Endothelial cell of umbilical vein (primary cell): ENCODE data around the gene ARRDC2.

Experiments used
- EZH2 ChIP-seq: IDR thresholded peaks from 2 replicates; pipeline ENCODE4 v1.6.1; 2012; ENCODE audit warnings: borderline replicate concordance, low read depth, mild to moderate bottlenecking, moderate library complexity, low read length, inconsistent platforms; ENCODE audit not compliant: severe bottlenecking
- FOS ChIP-seq: IDR thresholded peaks from 2 replicates; pipeline ENCODE4 v1.6.1; 2011; ENCODE audit warnings: mild to moderate bottlenecking, low read length, moderate library complexity, borderline replicate concordance; ENCODE audit not compliant: insufficient read depth
- GATA2 ChIP-seq: IDR thresholded peaks from 2 replicates; pipeline ENCODE4 v1.7.0; 2011; ENCODE audit warnings: low read depth, mild to moderate bottlenecking, moderate library complexity, mixed read lengths, low read length; ENCODE audit not compliant: insufficient read length, insufficient read depth
- JUN ChIP-seq: IDR thresholded peaks from 2 replicates; pipeline ENCODE4 v1.6.1; 2011; ENCODE audit warnings: borderline replicate concordance, low read depth; ENCODE audit not compliant: insufficient read length, insufficient read depth
- MYC ChIP-seq: IDR thresholded peaks from one replicate; pipeline ENCODE4 v1.6.1; 2011; ENCODE audit warnings: mild to moderate bottlenecking, low read depth, low read length
- POLR2A ChIP-seq: IDR thresholded peaks from 2 replicates; pipeline ENCODE4 v1.6.1; 2012; ENCODE audit warnings: low read depth, mild to moderate bottlenecking, control low read depth, low read length
- POLR2AphosphoS5 ChIP-seq: IDR thresholded peaks from 2 replicates; pipeline ENCODE4 v1.6.1; 2012; ENCODE audit warnings: low read depth, mild to moderate bottlenecking, control low read depth, low read length, moderate library complexity; ENCODE audit not compliant: insufficient read depth
- TF ChIP-seq, protein P1 (sequence below), 2 donors: IDR thresholded peaks; 1 replicate in 1 of 2; 2 replicates in 1 of 2; pipeline ENCODE4 v1.5.1; 2011; ENCODE audit warnings: low read length in 2 of 2, mild to moderate bottlenecking in 2 of 2, moderate library complexity in 2 of 2, control low read depth in 1 of 2, inconsistent platforms in 1 of 2, low read depth in 1 of 2; ENCODE audit not compliant: insufficient read depth in 1 of 2; ENCODE audit errors: extremely low read depth in 1 of 2
- TF ChIP-seq, protein P2 (sequence below): IDR thresholded peaks from 2 replicates; pipeline ENCODE4 v1.6.1; 2011; ENCODE audit not compliant: insufficient read depth, insufficient read length

DNA sequence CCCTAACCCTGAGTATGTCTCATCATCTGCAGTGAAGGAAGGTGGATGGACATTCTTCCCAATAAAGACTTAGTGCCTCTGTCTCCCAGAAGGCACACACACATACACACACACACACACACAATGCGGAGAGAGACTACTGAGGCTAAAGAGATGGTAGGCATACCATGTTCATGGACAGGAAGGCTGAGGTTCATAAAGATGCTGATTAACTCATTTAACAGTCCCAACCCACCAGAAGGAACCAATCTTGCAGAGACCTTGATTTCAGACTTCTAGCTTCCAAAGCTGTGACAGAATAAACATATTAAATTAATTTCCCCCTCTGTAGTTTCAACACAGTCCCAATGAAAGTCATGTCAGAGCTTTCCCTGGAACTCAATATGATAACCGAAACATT is 33.1 kb downstream of the ARRDC2 start:
- TF ChIP-seq, protein P1, sequence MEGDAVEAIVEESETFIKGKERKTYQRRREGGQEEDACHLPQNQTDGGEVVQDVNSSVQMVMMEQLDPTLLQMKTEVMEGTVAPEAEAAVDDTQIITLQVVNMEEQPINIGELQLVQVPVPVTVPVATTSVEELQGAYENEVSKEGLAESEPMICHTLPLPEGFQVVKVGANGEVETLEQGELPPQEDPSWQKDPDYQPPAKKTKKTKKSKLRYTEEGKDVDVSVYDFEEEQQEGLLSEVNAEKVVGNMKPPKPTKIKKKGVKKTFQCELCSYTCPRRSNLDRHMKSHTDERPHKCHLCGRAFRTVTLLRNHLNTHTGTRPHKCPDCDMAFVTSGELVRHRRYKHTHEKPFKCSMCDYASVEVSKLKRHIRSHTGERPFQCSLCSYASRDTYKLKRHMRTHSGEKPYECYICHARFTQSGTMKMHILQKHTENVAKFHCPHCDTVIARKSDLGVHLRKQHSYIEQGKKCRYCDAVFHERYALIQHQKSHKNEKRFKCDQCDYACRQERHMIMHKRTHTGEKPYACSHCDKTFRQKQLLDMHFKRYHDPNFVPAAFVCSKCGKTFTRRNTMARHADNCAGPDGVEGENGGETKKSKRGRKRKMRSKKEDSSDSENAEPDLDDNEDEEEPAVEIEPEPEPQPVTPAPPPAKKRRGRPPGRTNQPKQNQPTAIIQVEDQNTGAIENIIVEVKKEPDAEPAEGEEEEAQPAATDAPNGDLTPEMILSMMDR (IDR thresholded peaks at IDR 0.05; ENCODE audit: extremely low read depth in 1 of 2, insufficient read depth in 1 of 2, low read depth in 1 of 2, low read length in 2 of 2), result no peak
- TF ChIP-seq EZH2, result no peak
- TF ChIP-seq POLR2A, result no peak
- TF ChIP-seq POLR2AphosphoS5, result no peak
- TF ChIP-seq, protein P2, sequence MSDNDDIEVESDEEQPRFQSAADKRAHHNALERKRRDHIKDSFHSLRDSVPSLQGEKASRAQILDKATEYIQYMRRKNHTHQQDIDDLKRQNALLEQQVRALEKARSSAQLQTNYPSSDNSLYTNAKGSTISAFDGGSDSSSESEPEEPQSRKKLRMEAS, result no peak
- no peak for TF ChIP-seq JUN
- no peak for TF ChIP-seq FOS
- TF ChIP-seq MYC, result no peak
- no peak for TF ChIP-seq GATA2
